NCI-H510A (cell line): ENCODE results near the gene CRLF1.
"Not testable (repeated sequence)": the region's sequence is repeated elsewhere in the genome, so short reads cannot be mapped to it uniquely, and the experiment has no call there.

Experiments
- DNase-seq: peaks from one replicate; lab custom pipeline; 2025; lab: John Stamatoyannopoulos, UW

Gene CRLF1

GRCh38 chr19:18592732-18593131 lies 13.9 kb downstream of the CRLF1 start:
- DNase-seq = not testable (repeated sequence)

DNA sequence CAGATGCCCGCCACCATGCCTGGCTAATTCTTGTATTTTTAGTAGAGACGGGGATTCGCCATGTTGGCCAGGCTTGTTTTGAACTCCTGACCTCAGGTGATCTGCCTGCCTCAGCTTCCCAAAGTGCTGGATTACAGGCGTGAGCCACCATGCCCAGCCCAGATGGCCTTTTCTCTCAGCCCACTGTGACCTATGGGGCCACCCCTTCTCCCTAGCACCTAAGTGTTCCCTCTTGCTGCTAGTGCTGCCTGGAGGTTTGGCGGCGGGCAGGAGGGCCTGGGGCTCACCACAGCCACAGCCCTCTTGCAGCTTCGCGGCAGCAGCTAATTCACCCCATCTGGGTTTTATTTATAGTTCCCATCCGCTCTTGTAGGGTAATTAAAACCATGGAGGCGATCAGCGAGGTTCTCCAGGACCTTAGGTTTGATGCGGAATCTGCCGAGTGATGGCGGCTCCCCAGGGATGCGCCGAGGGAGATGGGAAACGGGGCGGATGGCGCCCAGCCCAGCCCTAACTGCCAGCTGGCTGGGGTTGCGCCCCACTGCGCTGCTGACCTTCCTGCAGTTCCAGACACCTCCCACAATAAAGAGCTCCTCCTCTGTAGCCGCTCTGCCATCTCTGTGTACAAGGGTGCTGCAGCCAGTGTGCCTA lies 14.7 kb downstream of the CRLF1 start:
- no peak for DNase-seq

- DNase-seq = peak; percentile 96
These were observed 16.0 kb downstream of the CRLF1 start for GRCh38 chr19:18590273-18591272.

- peak; percentile 77 for DNase-seq
These were observed 17.0 kb downstream of the CRLF1 start for GRCh38 chr19:18589380-18590272.

GRCh38 chr19:18588611-18589379 lies 17.8 kb downstream of the CRLF1 start, which contains the start of gene REX1BD:
Gene REX1BD (plus strand): TSS chr19:18588798. CDS start chr19:18588802, 4 bp downstream.
- DNase-seq = peak; percentile 72

- DNase-seq = no peak
These were observed 18.5 kb downstream of the CRLF1 start for GRCh38 chr19:18587962-18588610.

- no peak for DNase-seq
These were observed 19.0 kb downstream of the CRLF1 start for GRCh38 chr19:18587561-18587960.

GRCh38 chr19:18586306-18586705 lies 20.3 kb downstream of the CRLF1 start:
- no peak for DNase-seq

DNA sequence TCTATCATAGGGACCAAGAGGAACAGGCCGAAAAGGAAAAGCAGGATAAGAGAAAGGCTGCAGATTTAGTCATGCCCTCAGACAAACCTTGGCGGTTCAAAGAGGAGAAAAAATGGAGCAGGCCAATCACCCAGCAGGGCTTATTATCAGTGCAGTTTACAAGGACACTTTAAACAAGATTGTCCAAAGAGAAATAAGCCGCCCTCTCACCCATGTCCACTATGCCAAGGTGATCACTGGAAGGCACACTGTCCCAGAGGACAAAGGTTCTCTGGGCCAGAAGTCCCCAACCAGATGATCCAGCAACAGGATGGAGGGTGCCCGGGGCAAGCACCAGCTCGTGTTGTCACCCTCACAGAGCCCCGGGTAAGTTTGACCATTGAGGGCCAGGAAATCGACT lies 26.3 kb downstream of the CRLF1 start:
- no peak for DNase-seq

GRCh38 chr19:18577365-18577914 lies 29.2 kb downstream of the CRLF1 start:
- DNase-seq = no peak

DNA sequence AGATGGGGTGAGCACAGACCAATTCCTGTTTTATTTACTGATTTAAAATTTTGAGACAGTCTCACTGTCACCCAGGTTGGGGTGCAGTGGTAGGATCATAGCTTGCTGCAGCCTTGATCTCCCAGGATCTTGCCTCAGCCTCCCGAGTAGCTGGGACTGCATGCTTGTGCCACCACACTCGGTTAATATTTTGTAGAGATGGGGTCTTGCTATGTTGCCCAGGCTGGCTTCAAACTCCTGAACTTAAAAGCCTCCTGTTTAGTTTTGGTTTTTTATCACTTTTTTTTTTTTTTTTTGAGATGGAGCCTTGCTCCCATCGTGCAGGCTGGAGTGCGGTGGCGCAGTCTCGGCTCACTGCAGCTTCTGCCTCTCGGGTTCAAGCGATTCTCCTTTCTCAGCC lies 30.2 kb downstream of the CRLF1 start:
- DNase-seq = no peak

- DNase-seq = no peak
These were observed 31.8 kb downstream of the CRLF1 start for GRCh38 chr19:18574691-18575291.

- DNase-seq = peak; percentile 96
These were observed 34.8 kb downstream of the CRLF1 start, which contains the start of gene UBA52 for GRCh38 chr19:18571564-18572344. Gene UBA52 (plus strand): TSS chr19:18571857. CDS start chr19:18573301, 1,444 bp downstream.

- DNase-seq = no peak
These were observed 38.2 kb downstream of the CRLF1 start for GRCh38 chr19:18568367-18568766.

DNA sequence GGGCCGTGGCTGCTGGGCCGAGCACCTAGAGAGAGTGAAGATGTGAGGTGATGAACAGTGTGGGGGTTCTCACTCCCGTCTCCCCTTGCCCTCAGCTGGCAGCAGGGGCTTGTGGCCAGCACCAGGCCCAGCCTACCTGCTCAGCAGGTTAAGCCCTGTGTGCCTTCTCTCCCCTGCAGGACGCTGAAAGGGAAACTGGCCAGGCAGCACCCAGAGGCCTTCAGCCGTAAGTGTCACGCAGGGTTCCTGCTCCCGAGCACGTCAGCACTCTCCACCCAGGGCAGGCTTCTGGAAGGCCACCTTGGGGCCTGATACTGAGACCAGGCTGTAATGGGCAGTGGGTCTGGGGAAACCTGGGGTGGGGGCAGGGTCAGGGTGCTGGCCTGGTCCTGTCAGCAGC lies 39.6 kb downstream of the CRLF1 start:
- no peak for DNase-seq

DNA sequence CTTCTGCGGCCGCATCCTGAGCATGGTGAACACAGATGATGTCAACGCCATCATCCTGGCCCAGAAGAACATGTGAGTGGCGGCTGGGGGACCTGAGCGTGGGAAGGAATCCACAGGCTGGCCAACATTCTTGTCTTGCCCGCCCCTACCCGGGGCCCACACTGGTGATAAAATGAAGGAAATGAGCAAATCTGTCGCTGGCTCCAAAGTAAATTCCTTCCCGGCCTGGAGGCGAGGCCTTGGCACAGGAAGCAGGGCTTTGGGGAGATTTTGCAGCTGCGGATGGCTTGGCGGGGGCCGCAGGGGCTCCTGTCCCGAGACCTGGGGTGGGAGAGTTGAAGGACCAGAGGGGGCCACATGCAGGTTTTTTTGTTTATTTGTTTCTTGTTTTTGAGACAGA lies 44.5 kb downstream of the CRLF1 start:
- DNase-seq = no peak

DNA sequence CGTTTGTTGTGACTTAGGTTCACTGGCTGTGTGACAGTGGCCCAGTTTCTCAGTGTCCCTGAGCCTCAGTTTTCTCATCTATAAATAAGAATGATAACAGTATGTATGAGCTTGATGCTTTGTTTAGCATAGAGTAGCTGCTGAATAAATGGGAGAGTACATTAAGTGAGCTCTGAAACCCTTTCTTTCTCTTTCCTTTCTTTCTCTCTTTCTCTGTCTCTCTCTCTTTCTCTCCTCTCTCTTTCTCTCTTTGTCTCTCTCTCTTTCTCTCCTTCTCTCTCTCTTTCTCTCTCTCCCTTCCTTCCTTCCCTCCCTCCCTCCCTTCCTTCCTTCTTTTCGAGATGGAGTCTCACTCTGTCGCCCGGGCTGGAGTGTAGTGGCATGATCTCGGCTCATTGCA lies 46.9 kb downstream of the CRLF1 start:
- DNase-seq = no peak

DNA sequence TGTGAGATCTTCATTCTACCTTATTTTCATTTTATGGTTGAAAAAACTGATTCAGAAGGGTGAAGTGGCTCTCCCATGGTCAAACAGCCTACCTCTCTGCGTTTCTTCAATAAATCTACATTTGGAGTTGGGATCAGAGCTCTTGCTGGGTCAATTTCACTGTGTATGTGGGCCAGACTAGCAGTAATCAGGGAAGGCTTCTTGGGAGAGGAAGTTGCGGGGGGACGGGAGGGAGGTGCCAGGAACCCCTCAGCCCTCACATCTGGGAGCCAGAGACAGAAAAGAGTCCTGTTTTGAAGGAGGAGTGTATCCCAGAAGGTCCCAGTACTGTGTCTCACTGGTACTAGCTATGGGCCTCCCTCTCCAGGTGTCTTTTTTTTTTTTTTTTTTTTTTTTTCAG lies 48.0 kb downstream of the CRLF1 start:
- DNase-seq = no peak

GRCh38 chr19:18558202-18558555 lies 48.4 kb downstream of the CRLF1 start:
- no peak for DNase-seq
